ENCODE results near the gene ZSCAN31.

- no peak for TF ChIP-seq CTCF (IDR thresholded peaks at IDR 0.05)
- no peak for TF ChIP-seq POLR2AphosphoS5 (IDR thresholded peaks at IDR 0.05)
- TF ChIP-seq EP300 (IDR thresholded peaks at IDR 0.05): no peak
- no peak for TF ChIP-seq POLR2A (IDR thresholded peaks at IDR 0.05)
These were observed 35.9 kb upstream of the ZSCAN31 start for GRCh38 chr6:28371706-28372451.
